ENCODE data around the gene FRRS1.

The FRRS1 gene

GRCh38 chr1:99758073-99758511 is 8.3 kb downstream of the FRRS1 start:
- TF ChIP-seq ZFX (IDR thresholded peaks at IDR 0.05): no peak
- TF ChIP-seq, protein P1, sequence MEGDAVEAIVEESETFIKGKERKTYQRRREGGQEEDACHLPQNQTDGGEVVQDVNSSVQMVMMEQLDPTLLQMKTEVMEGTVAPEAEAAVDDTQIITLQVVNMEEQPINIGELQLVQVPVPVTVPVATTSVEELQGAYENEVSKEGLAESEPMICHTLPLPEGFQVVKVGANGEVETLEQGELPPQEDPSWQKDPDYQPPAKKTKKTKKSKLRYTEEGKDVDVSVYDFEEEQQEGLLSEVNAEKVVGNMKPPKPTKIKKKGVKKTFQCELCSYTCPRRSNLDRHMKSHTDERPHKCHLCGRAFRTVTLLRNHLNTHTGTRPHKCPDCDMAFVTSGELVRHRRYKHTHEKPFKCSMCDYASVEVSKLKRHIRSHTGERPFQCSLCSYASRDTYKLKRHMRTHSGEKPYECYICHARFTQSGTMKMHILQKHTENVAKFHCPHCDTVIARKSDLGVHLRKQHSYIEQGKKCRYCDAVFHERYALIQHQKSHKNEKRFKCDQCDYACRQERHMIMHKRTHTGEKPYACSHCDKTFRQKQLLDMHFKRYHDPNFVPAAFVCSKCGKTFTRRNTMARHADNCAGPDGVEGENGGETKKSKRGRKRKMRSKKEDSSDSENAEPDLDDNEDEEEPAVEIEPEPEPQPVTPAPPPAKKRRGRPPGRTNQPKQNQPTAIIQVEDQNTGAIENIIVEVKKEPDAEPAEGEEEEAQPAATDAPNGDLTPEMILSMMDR (conservative IDR thresholded peaks at IDR 0.05): no peak
- H3K27ac ChIP-seq: no peak overlapping the region

DNA sequence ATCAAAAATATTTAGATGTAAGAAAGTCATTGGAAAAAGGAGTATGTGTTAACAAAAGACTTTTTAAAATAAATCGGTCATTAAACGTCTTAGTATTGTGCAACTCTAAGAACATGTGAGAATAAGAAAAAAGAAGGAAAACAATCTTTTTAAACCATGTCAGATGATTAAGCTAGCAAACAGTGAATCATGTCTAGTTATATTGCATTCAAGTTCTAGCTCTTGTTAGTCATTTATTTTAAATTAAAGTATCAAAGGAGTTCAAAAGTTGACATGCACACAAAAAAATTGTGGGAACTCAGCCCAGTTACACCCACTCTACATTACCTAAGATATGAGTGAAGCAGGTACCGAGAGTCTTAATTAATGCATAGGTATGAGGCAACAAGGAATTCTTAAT is 9.8 kb downstream of the FRRS1 start:
- no peak overlapping the region for H3K27ac ChIP-seq
- TF ChIP-seq, protein P1 (conservative IDR thresholded peaks at IDR 0.05): no peak
- TF ChIP-seq ZFX (IDR thresholded peaks at IDR 0.05): no peak

- no peak overlapping the region for H3K27ac ChIP-seq
- TF ChIP-seq, protein P1 (conservative IDR thresholded peaks at IDR 0.05): no peak
- no peak for TF ChIP-seq ZFX (IDR thresholded peaks at IDR 0.05)
These were observed 10.8 kb downstream of the FRRS1 start for GRCh38 chr1:99755664-99756063.

DNA sequence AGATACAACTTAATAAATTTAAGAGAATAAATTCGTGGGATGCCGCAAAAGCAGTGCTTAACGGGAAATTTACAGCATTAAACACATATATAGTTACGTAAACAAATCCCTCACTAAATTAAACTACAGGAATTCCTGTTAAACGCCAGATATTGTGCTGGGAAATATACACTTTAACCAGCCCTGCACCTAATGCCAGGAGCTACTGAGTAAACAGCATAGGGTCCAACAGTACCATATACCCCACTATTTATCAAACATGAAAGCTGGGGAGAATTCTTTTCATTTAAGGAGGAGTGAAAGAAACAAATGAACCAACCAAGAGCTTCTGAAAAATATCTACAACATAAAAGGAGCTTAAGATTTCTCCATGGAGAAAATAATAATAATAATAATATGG is 11.7 kb downstream of the FRRS1 start:
- TF ChIP-seq, protein P1 (conservative IDR thresholded peaks at IDR 0.05): no peak
- TF ChIP-seq ZFX (IDR thresholded peaks at IDR 0.05): no peak
- no peak overlapping the region for H3K27ac ChIP-seq

- TF ChIP-seq, protein P1 (conservative IDR thresholded peaks at IDR 0.05): no peak
- TF ChIP-seq ZFX (IDR thresholded peaks at IDR 0.05): no peak
- no peak overlapping the region for H3K27ac ChIP-seq
These were observed 12.3 kb downstream of the FRRS1 start for GRCh38 chr1:99754055-99754626.

- TF ChIP-seq, protein P1 (conservative IDR thresholded peaks at IDR 0.05): no peak
- TF ChIP-seq ZFX (IDR thresholded peaks at IDR 0.05): no peak
- no peak overlapping the region for H3K27ac ChIP-seq
These were observed 14.4 kb downstream of the FRRS1 start for GRCh38 chr1:99751877-99752504.

GRCh38 chr1:99749504-99750347 is 16.7 kb downstream of the FRRS1 start:
- TF ChIP-seq ZFX (IDR thresholded peaks at IDR 0.05): no peak
- TF ChIP-seq, protein P1 (conservative IDR thresholded peaks at IDR 0.05): no peak
- H3K27ac ChIP-seq: no peak overlapping the region

Measured in C4-2B (cell line).